Left ventricle myocardium superior (tissue), 1 donor: Measurements from ENCODE around the gene ADCY2. TPM values are rescaled to one million over a fixed set of nuclear protein-coding genes. Genes with fewer than 3 reads are reported as not detected.
A peak's percentile ranks its signal among the peaks of the same experiment; 100 is the strongest.

Source experiments
- ATAC-seq: fragments of 200-7000 bp; cut with Tn5 transposase; one replicate; pipeline ENCODE4 v1.9.1; 2020; ENCODE audit warnings: mild to moderate bottlenecking, moderate library complexity
- DNase-seq: peaks from one replicate; pipeline ENCODE4 v3.0.0-alpha.2; 2020
- intact Hi-C: fragments of 100-400 bp; cut with micrococcal nuclease; formaldehyde crosslinking; loops from one replicate; pipeline ENCODE4 v1.11.0; 2022
- total RNA-seq: library from RNA; stranded (reverse); fragmentation: NEBNext Ultra II Directional; extraction: Animal tissue kit (Norgen Biotek cat#: 25700); gene quantifications from one replicate; pipeline ENCODE4 v1.2.1, GENCODE V29; 2021
- donor health status: DM: no; HTN: yes; CAD: no; lungs with severe emphysema.

Gene ADCY2
- total RNA-seq, 1 donor from 2014 or later = 0.17 TPM

- ATAC-seq (peak; percentile 100), DNase-seq (peak; percentile 97)
- intact Hi-C loops = no loop called here
Observed at GRCh38 chr5:7868773-7869473, 473.0 kb downstream of the ADCY2 start, which contains the start of the genes FASTKD3 and MTRR. Gene FASTKD3 (minus strand): TSS chr5:7869031. CDS start chr5:7868083, 948 bp downstream. Gene MTRR (plus strand): TSS chr5:7869148. CDS start chr5:7870795, 1,647 bp downstream.

GRCh38 chr5:7869474-7870136, 473.7 kb downstream of the ADCY2 start:
- ATAC-seq (peak; percentile 66), DNase-seq (peak; percentile 35)
- intact Hi-C loops = no loop called here

- DNase-seq (no peak), ATAC-seq (no peak)
- intact Hi-C loops = no loop called here
Observed at GRCh38 chr5:7871653-7872052, 475.7 kb downstream of the ADCY2 start.

- ATAC-seq (no peak), DNase-seq (no peak)
- intact Hi-C loops = no loop called here
Observed at GRCh38 chr5:7872517-7873130, 476.7 kb downstream of the ADCY2 start.

DNA sequence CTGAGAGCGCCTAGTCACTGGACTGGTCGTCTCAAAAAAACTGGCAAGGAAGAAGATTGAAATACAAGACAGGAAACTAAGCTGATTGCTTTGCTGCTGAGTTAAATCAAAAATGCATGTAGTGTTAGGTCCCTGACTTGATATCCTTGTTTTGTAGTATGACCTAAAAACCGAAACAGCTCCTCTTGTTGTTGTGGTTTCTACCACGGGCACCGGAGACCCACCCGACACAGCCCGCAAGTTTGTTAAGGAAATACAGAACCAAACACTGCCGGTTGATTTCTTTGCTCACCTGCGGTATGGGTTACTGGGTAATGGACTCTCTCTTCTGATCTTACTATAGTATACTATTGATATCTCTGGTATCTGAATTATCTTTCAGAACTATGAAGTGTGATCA, 477.3 kb downstream of the ADCY2 start:
- no peak for ATAC-seq
- DNase-seq = no peak
- intact Hi-C loops = no loop called here

- ATAC-seq (no peak), DNase-seq (no peak)
- intact Hi-C loops = no loop called here
Observed at GRCh38 chr5:7874639-7875038, 478.7 kb downstream of the ADCY2 start.

DNA sequence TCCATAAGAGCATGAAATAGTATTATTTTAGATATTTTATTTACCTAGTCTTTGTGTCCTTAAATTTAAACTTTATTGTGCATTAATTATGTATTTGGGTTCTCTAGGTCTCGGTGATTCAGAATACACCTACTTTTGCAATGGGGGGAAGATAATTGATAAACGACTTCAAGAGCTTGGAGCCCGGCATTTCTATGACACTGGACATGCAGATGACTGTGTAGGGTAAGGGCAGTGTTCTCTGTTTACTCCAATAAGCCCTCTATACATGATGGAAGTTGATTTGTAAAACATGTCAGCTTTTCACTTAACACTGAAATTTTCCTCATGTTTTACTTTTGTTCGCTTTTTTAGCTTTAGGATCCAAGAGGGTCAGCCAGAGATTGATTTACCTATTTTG, 479.2 kb downstream of the ADCY2 start:
- no peak for DNase-seq
- no peak for ATAC-seq
- intact Hi-C loops = no loop called here

- DNase-seq = no peak
- no peak for ATAC-seq
- intact Hi-C loops = no loop called here
Observed at GRCh38 chr5:7876867-7877266, 480.9 kb downstream of the ADCY2 start.

DNA sequence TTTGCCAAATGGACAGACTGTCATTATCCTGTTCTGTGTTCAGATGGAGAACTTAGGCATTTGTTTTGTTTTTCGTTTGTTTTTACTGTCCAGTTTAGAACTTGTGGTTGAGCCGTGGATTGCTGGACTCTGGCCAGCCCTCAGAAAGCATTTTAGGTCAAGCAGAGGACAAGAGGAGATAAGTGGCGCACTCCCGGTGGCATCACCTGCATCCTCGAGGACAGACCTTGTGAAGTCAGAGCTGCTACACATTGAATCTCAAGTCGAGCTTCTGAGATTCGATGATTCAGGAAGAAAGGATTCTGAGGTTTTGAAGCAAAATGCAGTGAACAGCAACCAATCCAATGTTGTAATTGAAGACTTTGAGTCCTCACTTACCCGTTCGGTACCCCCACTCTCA, 481.9 kb downstream of the ADCY2 start:
- DNase-seq = no peak
- ATAC-seq = no peak
- intact Hi-C loops = no loop called here

DNA sequence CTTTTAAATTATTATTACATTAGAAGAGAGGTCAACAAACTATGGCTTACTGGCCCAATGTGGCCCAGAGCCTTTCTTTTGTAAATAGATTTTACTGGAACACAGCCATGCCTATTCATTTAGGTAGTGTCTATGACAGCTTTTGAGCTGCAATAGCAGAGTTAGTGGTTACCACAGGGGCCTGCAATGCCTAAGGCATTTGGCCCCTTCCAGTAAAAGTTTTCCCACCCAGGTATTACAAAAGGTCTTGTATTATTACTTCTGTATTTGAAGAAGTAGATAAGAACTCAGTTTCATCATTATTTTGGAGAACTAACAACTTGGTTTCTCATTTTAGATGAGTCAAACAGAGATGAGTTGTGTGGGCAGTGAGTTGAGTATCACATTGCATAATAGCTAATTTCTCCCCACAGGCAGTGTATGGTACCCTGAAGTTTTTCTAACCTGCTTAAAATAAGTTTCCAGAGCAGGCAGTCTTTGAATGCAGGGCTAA, 482.5 kb downstream of the ADCY2 start:
- DNase-seq (no peak), ATAC-seq (no peak)
- intact Hi-C loops = no loop called here
